Cerebellar nuclear complex (tissue), 1 donor: ENCODE results near the gene WWOX.

Experiments used
- DNase-seq, 2 experiments: peaks; one replicate each; lab custom pipeline; 2025; lab: John Stamatoyannopoulos, UW

Gene WWOX

GRCh38 chr16:79100447-79100846, 1001.0 kb downstream of the WWOX start:
- no peak for DNase-seq

GRCh38 chr16:79101491-79101890, 1002.0 kb downstream of the WWOX start:
- no peak for DNase-seq

GRCh38 chr16:79104567-79104966, 1005.1 kb downstream of the WWOX start:
- DNase-seq: no peak

GRCh38 chr16:79107301-79107700, 1007.8 kb downstream of the WWOX start:
- DNase-seq: no peak

- DNase-seq: no peak
These were observed 1010.3 kb downstream of the WWOX start for GRCh38 chr16:79109771-79110170.

- no peak for DNase-seq
These were observed 1010.8 kb downstream of the WWOX start for GRCh38 chr16:79110242-79110641.

GRCh38 chr16:79110953-79111352, 1011.5 kb downstream of the WWOX start:
- DNase-seq: no peak

GRCh38 chr16:79112462-79112861, 1013.0 kb downstream of the WWOX start:
- DNase-seq: no peak

- no peak for DNase-seq
These were observed 1014.4 kb downstream of the WWOX start for GRCh38 chr16:79113826-79114225.

- DNase-seq: no peak
These were observed 1015.3 kb downstream of the WWOX start for GRCh38 chr16:79114759-79115158.

GRCh38 chr16:79121906-79122305, 1022.5 kb downstream of the WWOX start:
- no peak for DNase-seq

- DNase-seq: no peak
These were observed 1022.9 kb downstream of the WWOX start for GRCh38 chr16:79122343-79122742.

- no peak for DNase-seq
These were observed 1024.7 kb downstream of the WWOX start for GRCh38 chr16:79124016-79124756.

- DNase-seq: no peak
These were observed 1028.3 kb downstream of the WWOX start for GRCh38 chr16:79127766-79128165.

GRCh38 chr16:79128706-79129105, 1029.3 kb downstream of the WWOX start:
- no peak for DNase-seq

GRCh38 chr16:79130616-79131015, 1031.2 kb downstream of the WWOX start:
- DNase-seq: no peak

- DNase-seq: no peak
These were observed 1032.0 kb downstream of the WWOX start for GRCh38 chr16:79131321-79132075.

- DNase-seq: no peak
These were observed 1033.2 kb downstream of the WWOX start for GRCh38 chr16:79132701-79133100.

GRCh38 chr16:79134300-79134699, 1034.8 kb downstream of the WWOX start:
- no peak for DNase-seq

- DNase-seq: no peak
These were observed 1037.5 kb downstream of the WWOX start for GRCh38 chr16:79136955-79137354.

- no peak for DNase-seq
These were observed 1038.0 kb downstream of the WWOX start for GRCh38 chr16:79137426-79137939.

- no peak for DNase-seq
These were observed 1040.3 kb downstream of the WWOX start for GRCh38 chr16:79139799-79140198.

- no peak for DNase-seq
These were observed 1043.6 kb downstream of the WWOX start for GRCh38 chr16:79143026-79143425.
